Measurements from ENCODE around the gene SEBOX. TPM values are rescaled to one million over a fixed set of nuclear protein-coding genes. Genes with fewer than 3 reads are reported as not detected.

The SEBOX gene
- polyA plus RNA-seq, 4 donors, result not detected

GRCh38 chr17:28394337-28395116 lies 29.5 kb upstream of the SEBOX start:
- DNase-seq (ENCODE audit: low read depth in 4 of 4, low spot score in 3 of 4), result no peak

DNA sequence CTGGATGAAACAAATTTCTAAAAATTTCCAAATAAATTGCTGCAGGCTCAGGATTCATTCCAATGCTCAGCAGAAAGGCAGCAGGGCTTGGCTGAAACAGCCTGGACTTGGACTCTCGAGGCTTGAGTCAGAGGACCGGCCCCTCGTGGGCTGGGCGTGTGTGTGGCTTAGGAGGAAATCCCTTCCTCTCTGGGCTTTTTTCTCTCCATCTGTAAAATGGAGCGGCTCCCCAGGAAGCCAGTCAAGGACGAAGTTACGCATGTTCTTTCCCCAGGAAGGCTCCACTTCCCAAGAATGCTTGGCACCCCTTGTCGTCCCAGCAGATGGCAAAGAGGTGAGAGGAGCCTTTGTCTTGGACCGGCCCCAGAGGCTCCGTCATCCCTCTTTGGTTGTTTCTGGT lies 27.5 kb upstream of the SEBOX start:
- no peak for DNase-seq (ENCODE audit: low read depth in 4 of 4, low spot score in 3 of 4)

DNA sequence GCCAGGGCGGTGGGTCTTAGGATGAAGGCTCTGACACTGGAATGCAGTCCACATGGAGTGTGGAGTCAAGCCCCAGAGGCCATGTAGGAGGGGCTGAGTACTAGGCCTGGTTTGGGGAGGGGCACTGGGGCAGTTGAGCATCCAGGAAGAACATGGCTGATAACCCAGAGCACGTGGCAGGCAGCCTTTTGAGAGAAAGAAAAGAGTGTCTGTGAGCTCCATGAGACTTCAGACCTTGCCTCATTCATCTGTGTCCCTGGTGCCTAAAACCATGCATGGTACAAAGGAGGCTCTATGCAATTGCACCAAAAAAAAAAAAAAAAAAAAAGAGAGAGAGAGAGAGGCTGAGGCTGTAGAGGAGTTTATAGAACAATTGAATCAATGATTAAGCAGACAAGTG lies 26.4 kb upstream of the SEBOX start:
- no peak for DNase-seq (ENCODE audit: low read depth in 4 of 4, low spot score in 3 of 4)

DNA sequence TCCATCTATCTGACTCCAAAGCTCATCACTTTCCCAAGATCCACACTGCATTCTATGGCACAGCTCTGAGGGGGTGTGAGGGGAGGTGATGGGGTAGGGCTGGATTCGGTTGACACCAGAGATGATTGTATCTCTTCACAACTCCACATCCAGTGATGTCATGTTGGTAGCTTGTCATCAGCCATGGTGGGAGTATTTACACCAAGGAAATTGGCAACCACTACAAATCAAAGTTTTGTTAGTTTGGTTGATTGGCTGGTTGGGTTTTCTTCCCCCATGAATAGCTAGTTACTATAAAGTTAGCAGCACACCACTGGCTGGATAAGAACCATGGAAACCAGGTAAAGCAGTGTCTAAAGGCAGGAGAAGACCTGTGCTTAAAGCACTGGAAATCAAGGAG lies 26.0 kb upstream of the SEBOX start:
- no peak for DNase-seq (ENCODE audit: low read depth in 4 of 4, low spot score in 3 of 4)

GRCh38 chr17:28390563-28390962 lies 25.6 kb upstream of the SEBOX start:
- no peak for DNase-seq (ENCODE audit: low read depth in 4 of 4, low spot score in 3 of 4)

- no peak for DNase-seq (ENCODE audit: low read depth in 4 of 4, low spot score in 3 of 4)
These were observed 25.1 kb upstream of the SEBOX start for GRCh38 chr17:28390141-28390540.

DNA sequence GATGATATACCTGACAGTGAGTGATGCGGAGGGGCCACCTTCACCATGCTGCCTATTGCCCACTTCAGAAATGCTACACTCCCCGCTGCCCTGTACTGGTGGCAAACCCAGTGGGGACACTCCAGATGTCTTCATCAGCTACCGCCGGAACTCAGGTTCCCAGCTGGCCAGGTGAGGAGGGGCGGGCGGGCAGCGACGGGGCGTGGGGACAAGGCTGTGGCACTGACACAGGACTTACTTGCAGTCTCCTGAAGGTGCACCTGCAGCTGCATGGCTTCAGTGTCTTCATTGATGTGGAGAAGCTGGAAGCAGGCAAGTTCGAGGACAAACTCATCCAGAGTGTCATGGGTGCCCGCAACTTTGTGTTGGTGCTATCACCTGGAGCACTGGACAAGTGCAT lies 23.1 kb upstream of the SEBOX start:
- DNase-seq (ENCODE audit: low read depth in 4 of 4, low spot score in 3 of 4), result no peak

GRCh38 chr17:28386391-28386790 lies 21.4 kb upstream of the SEBOX start:
- DNase-seq (ENCODE audit: low read depth in 4 of 4, low spot score in 3 of 4), result no peak

DNA sequence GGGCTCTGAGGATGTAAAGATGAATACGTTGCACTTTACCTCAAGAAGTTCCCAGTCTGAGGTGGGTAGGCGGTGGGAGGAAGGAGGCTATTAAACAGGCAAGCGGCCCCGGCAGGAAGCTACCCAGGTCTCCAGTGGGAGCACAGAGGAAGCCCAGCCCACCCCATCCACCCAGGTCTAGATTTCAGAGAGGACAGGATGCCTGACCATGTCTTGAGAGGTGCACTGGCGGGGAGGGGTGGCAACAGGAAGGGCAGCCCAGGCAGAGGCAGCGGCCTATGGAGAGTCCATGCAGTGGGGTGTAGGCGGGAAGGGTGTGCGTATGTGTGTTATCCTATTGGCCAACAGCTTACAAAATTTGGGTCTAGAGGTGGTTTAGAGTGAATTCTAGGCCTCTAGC lies 20.4 kb upstream of the SEBOX start:
- no peak for DNase-seq (ENCODE audit: low read depth in 4 of 4, low spot score in 3 of 4)

DNA sequence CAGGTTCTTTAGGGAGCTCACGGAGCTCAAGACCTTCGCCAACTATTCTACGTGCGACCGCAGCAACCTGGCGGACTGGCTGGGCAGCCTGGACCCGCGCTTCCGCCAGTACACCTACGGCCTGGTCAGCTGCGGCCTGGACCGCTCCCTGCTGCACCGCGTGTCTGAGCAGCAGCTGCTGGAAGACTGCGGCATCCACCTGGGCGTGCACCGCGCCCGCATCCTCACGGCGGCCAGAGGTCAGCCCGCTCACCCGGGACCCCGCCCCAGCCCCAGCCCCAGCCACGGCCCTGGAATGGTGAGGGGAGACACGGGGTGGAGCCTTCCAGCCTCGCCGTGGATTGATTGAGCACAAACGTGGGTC lies 20.0 kb upstream of the SEBOX start:
- no peak for DNase-seq (ENCODE audit: low read depth in 4 of 4, low spot score in 3 of 4)

- no peak for DNase-seq (ENCODE audit: low read depth in 4 of 4, low spot score in 3 of 4)
These were observed 19.5 kb upstream of the SEBOX start for GRCh38 chr17:28384281-28385036.

GRCh38 chr17:28381141-28381825 lies 16.3 kb upstream of the SEBOX start:
- no peak for DNase-seq (ENCODE audit: low read depth in 4 of 4, low spot score in 3 of 4)

- DNase-seq (ENCODE audit: low read depth in 4 of 4, low spot score in 3 of 4), result no peak
These were observed 15.1 kb upstream of the SEBOX start for GRCh38 chr17:28379814-28380801.

- DNase-seq (ENCODE audit: low read depth in 4 of 4, low spot score in 3 of 4), result no peak
These were observed 7.9 kb upstream of the SEBOX start for GRCh38 chr17:28372945-28373274.

GRCh38 chr17:28372203-28372944 lies 7.4 kb upstream of the SEBOX start:
- DNase-seq (ENCODE audit: low read depth in 4 of 4, low spot score in 3 of 4), result no peak

GRCh38 chr17:28371245-28372202 lies 6.5 kb upstream of the SEBOX start, which contains the start of gene SARM1:
SARM1 (plus strand) TSS chr17:28371694; CDS start chr17:28372033, 339 bp downstream.
- DNase-seq (ENCODE audit: low read depth in 4 of 4, low spot score in 3 of 4), result peak; percentile 70 to 80 (median 77)

DNA sequence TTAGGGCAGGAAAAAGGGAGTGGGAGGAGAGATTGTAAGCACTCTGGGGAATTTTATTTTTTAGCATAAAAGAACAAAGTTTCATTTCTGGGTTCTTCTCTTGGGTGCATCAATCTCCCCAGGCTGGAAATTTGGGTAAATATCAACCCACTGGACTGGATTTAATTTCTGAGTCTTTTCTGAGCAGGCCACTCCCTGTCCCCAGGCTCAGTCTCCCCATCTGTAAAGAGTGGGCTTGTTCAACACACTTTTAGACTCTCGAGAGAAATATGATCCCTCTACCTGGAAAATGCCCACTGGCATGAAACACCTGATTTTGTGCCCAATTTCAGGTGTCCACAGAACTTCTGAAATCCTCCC lies 5.7 kb upstream of the SEBOX start:
- DNase-seq (ENCODE audit: low read depth in 4 of 4, low spot score in 3 of 4), result no peak

- DNase-seq (ENCODE audit: low read depth in 4 of 4, low spot score in 3 of 4), result no peak
These were observed 5.2 kb upstream of the SEBOX start, which contains the start of gene VTN for GRCh38 chr17:28370035-28370743. VTN (minus strand) TSS chr17:28370307; CDS start chr17:28370203, 104 bp downstream.
